PC-3 (cell line): ENCODE data around the gene TTC28. TPM values are rescaled to one million over a fixed set of nuclear protein-coding genes. Genes with fewer than 3 reads are reported as not detected.
"Not testable (repeated sequence)": the region's sequence is repeated elsewhere in the genome, so short reads cannot be mapped to it uniquely, and the experiment has no call there.

Experiments used
- ATAC-seq: fragments of 200-7000 bp; cut with Tn5 transposase; 2 replicates; pipeline ENCODE4 v1.9.1; 2020; ENCODE audit warnings: mild to moderate bottlenecking, moderate library complexity
- BruUV-seq: library from RNA; stranded (reverse); fragments of 400-500 nt; replicated peaks from 2 replicates; lab custom pipeline; 2021; lab: Mats Ljungman, UMichigan
- CTCF ChIA-PET: fragments of 300-600 bp; sonication (Branson Sonifier 250); formaldehyde crosslinking; loops from one replicate; lab custom pipeline; 2022; ENCODE audit warnings: antibody characterized with exemption; lab: Charles Lee
- POLR2A ChIA-PET: fragments of 300-600 bp; sonication (Branson Sonifier 250); formaldehyde crosslinking; loops from one replicate; lab custom pipeline; 2022; ENCODE audit warnings: antibody characterized with exemption; ENCODE audit not compliant: unreplicated experiment; lab: Charles Lee
- DNase-seq: peaks from one replicate; pipeline ENCODE4 v3.0.0-alpha.2; 2015
- H2AFZ ChIP-seq: fragments of 300-600 bp; sonication (generic); 2 replicates; pipeline ENCODE4 v1.6.0; 2016; ENCODE audit warnings: antibody characterized with exemption, low read length
- H3F3A ChIP-seq: fragments of 300-600 bp; sonication (generic); one replicate; pipeline ENCODE4 v1.6.0; 2017; ENCODE audit warnings: antibody characterized with exemption, low read length, control low read depth, mild to moderate bottlenecking; ENCODE audit not compliant: unreplicated experiment
- H3K27ac ChIP-seq: fragments of 300-600 bp; sonication (generic); 2 replicates; pipeline ENCODE4 v1.5.1; 2016; ENCODE audit warnings: mild to moderate bottlenecking, low read length
- H3K27me3 ChIP-seq: fragments of 300-600 bp; sonication (generic); 2 replicates; pipeline ENCODE4 v1.6.1; 2016; ENCODE audit warnings: low read length, mixed read lengths
- H3K36me3 ChIP-seq: fragments of 300-600 bp; sonication (generic); 2 replicates; pipeline ENCODE4 v1.6.1; 2016; ENCODE audit warnings: low read depth, mixed run types, low read length, mixed read lengths
- H3K4me1 ChIP-seq: fragments of 300-600 bp; sonication (generic); 2 replicates; pipeline ENCODE4 v1.5.1; 2016; ENCODE audit warnings: low read length; ENCODE audit not compliant: insufficient read depth
- H3K4me2 ChIP-seq: fragments of 300-600 bp; sonication (generic); 2 replicates; pipeline ENCODE4 v1.6.0; 2016; ENCODE audit warnings: low read length
- H3K4me3 ChIP-seq: fragments of 300-600 bp; sonication (generic); 2 replicates; pipeline ENCODE4 v1.5.1; 2016; ENCODE audit warnings: mild to moderate bottlenecking, low read length, mixed read lengths
- H3K79me2 ChIP-seq: fragments of 300-600 bp; sonication (generic); 2 replicates; pipeline ENCODE4 v1.6.1; 2017; ENCODE audit warnings: low read length, mixed read lengths
- H3K9ac ChIP-seq: fragments of 300-600 bp; sonication (generic); 2 replicates; pipeline ENCODE4 v1.6.0; 2016; ENCODE audit warnings: mild to moderate bottlenecking, low read length
- H3K9me2 ChIP-seq: fragments of 300-600 bp; sonication (generic); replicated peaks from 2 replicates; pipeline ENCODE4 v1.6.1; 2016; ENCODE audit warnings: mixed run types, low read length, mixed read lengths
- H3K9me3 ChIP-seq: fragments of 300-600 bp; sonication (generic); 2 replicates; pipeline ENCODE4 v1.6.1; 2016; ENCODE audit warnings: low read length, mixed read lengths
- H4K20me1 ChIP-seq: fragments of 300-600 bp; sonication (generic); 2 replicates; pipeline ENCODE4 v1.6.1; 2016; ENCODE audit warnings: low read length, mixed read lengths
- EZH2 ChIP-seq: fragments of 300-600 bp; sonication (generic); IDR thresholded peaks from one replicate; pipeline ENCODE4 v1.6.1; 2017; ENCODE audit warnings: antibody characterized with exemption, mild to moderate bottlenecking, low read length; ENCODE audit not compliant: unreplicated experiment
- EZH2phosphoT487 ChIP-seq: fragments of 300-600 bp; sonication (generic); IDR thresholded peaks from 2 replicates; pipeline ENCODE4 v1.6.1; 2018; ENCODE audit warnings: mild to moderate bottlenecking, antibody characterized with exemption, low read length, borderline replicate concordance
- intact Hi-C: fragments of 100-400 bp; cut with micrococcal nuclease; formaldehyde crosslinking; loops from 2 replicates; pipeline ENCODE4 v1.9.0; 2023
- total RNA-seq: library from RNA; depleted of rRNA; stranded (reverse); fragments of >200 nt; gene quantifications from 2 replicates; pipeline ENCODE4 v1.2.3, GENCODE V29; 2014
- TF ChIP-seq, protein P1 (sequence below): fragments of 300-600 bp; sonication (generic); conservative IDR thresholded peaks from 2 replicates; pipeline ENCODE4 v1.5.1; 2017; ENCODE audit warnings: antibody characterized with exemption, low read depth, mild to moderate bottlenecking, low read length

Gene TTC28
- total RNA-seq, 1 experiment from 2014 or later: 6.3 TPM

DNA sequence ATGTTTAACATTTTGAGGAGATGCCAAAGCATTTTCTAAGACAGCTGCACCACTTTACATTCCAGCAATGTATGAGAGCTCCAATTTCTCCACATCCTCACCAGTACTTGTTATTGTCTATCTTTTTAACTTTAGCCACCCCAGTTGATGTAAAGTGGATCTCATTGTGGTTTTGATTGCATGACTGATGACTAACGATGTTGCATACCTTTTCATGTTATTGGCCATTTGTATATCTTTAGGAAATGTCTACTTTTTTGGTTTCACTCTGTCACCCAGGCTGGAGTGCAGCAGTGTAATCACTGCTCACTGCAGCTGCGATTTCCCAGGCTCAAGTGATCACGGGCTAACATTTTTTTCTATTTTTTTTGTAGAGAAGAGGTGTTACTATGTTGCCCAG lies 8.9 kb downstream of the TTC28 start:
- H3K9ac ChIP-seq: no peak overlapping the region
- no peaks in the 10 kb centered on the region for H3F3A ChIP-seq
- H3K9me2 ChIP-seq: no peaks in the 10 kb centered on the region
- DNase-seq (peak; percentile 16), ATAC-seq (no peak)
- no peak overlapping the region for H2AFZ ChIP-seq
- intact Hi-C loops: no loop called here
- ChIA-PET CTCF (no interaction called here), POLR2A (no interaction called here)
- no peaks in the 10 kb centered on the region for H3K27me3 ChIP-seq
- H3K4me3 ChIP-seq: no peak overlapping the region
- H4K20me1 ChIP-seq: no peaks in the 10 kb centered on the region
- TF ChIP-seq, protein P1, sequence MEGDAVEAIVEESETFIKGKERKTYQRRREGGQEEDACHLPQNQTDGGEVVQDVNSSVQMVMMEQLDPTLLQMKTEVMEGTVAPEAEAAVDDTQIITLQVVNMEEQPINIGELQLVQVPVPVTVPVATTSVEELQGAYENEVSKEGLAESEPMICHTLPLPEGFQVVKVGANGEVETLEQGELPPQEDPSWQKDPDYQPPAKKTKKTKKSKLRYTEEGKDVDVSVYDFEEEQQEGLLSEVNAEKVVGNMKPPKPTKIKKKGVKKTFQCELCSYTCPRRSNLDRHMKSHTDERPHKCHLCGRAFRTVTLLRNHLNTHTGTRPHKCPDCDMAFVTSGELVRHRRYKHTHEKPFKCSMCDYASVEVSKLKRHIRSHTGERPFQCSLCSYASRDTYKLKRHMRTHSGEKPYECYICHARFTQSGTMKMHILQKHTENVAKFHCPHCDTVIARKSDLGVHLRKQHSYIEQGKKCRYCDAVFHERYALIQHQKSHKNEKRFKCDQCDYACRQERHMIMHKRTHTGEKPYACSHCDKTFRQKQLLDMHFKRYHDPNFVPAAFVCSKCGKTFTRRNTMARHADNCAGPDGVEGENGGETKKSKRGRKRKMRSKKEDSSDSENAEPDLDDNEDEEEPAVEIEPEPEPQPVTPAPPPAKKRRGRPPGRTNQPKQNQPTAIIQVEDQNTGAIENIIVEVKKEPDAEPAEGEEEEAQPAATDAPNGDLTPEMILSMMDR: no peak
- peaks cover 4% of the 10 kb centered on the region; the same call in 1 of the 2 replicates for H3K4me1 ChIP-seq
- no peaks in the 10 kb centered on the region for H3K36me3 ChIP-seq
- no peak overlapping the region for H3K27ac ChIP-seq
- H3K4me2 ChIP-seq: no peak overlapping the region
- no TSS peak for BruUV-seq
- H3K79me2 ChIP-seq: no peaks in the 10 kb centered on the region
- no peaks in the 10 kb centered on the region for H3K9me3 ChIP-seq

DNA sequence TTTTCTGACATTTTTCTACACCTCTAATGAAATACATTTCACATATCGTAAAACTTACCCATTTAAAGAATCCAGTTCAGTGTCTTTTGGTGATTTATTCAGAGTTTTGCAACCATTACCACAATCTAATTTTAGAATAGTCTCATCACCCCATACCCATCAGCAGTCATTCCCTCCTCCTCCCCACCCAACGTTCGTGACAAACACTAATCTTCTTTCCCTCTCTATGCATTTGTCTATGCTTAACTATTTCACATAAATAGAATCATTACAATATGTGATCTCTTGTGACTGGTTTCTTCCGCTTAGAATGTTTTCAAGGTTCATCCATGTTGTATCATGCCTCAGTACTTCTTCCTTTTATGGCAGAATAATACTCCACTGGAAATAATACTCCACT lies 9.5 kb downstream of the TTC28 start:
- ATAC-seq: no peak
- no peaks in the 10 kb centered on the region for H3K9me2 ChIP-seq
- H3K4me2 ChIP-seq: no peak overlapping the region
- H3K27ac ChIP-seq: no peak overlapping the region
- no peaks in the 10 kb centered on the region for H3K36me3 ChIP-seq
- no peak overlapping the region for H3K4me3 ChIP-seq
- no peaks in the 10 kb centered on the region for H3K9me3 ChIP-seq
- ChIA-PET CTCF (no interaction called here), POLR2A (no interaction called here)
- H3K4me1 ChIP-seq: peaks cover 4% of the 10 kb centered on the region; the same call in 1 of the 2 replicates
- no peaks in the 10 kb centered on the region for H3F3A ChIP-seq
- TF ChIP-seq EZH2 (no peak), EZH2phosphoT487 (no peak)
- TF ChIP-seq, protein P1: no peak
- no TSS peak for BruUV-seq
- H3K27me3 ChIP-seq: no peaks in the 10 kb centered on the region
- intact Hi-C loops: no loop called here
- no peaks in the 10 kb centered on the region for H3K79me2 ChIP-seq
- no peak overlapping the region for H3K9ac ChIP-seq
- no peaks in the 10 kb centered on the region for H4K20me1 ChIP-seq
- H2AFZ ChIP-seq: no peak overlapping the region
- no peak for DNase-seq

DNA sequence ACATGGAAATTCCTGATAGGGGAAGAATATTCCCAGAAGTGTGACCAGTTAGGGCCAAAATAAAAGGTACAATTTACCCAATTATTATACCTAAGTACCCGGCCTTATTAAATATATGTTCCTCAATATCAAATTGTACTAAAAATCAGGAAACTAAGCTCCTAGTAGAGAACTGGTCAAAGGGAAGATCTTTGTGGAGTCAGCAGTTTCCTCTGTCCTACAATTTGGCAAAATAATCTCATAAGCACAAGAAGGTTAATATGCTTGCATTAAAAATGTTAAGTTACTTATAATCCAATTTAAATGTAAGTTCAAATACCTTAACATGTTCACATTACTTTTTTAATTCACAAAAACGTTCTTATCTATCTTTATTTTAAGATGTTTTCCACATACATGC lies 10.3 kb downstream of the TTC28 start:
- Histone ChIP-seq H3K9me2 (no peaks in the 10 kb centered on the region), H4K20me1 (no peaks in the 10 kb centered on the region), H3K9ac (no peak overlapping the region), H3K4me1 (peaks cover 4% of the 10 kb centered on the region; the same call in 1 of the 2 replicates), H3K36me3 (no peaks in the 10 kb centered on the region), H3K9me3 (no peaks in the 10 kb centered on the region), H3K4me2 (no peak overlapping the region), H3K27ac (no peak overlapping the region), H3K4me3 (no peak overlapping the region), H3K79me2 (no peaks in the 10 kb centered on the region), H2AFZ (no peak overlapping the region), H3F3A (no peaks in the 10 kb centered on the region), H3K27me3 (no peaks in the 10 kb centered on the region)
- CTCF ChIA-PET: no interaction called here
- DNase-seq (no peak), ATAC-seq (no peak)
- intact Hi-C loops: no loop called here
- TF ChIP-seq, protein P1: no peak
- no peak for TF ChIP-seq EZH2
- no peak for TF ChIP-seq EZH2phosphoT487
- BruUV-seq: no TSS peak
- POLR2A ChIA-PET: no interaction called here

DNA sequence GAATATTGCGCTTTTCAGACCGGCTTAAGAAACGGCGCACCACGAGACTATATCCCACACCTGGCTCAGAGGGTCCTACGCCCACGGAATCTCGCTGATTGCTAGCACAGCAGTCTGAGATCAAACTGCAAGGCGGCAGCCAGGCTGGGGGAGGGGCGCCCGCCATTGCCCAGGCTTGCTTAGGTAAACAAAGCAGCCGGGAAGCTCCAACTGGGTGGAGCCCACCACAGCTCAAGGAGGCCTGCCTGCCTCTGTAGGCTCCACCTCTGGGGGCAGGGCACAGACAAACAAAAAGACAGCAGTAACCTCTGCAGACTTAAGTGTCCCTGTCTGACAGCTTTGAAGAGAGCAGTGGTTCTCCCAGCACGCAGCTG lies 16.1 kb downstream of the TTC28 start:
- H3K4me1 ChIP-seq, H4K20me1 ChIP-seq, H3K4me3 ChIP-seq, CTCF ChIA-PET, BruUV-seq, intact Hi-C loops, ATAC-seq, H2AFZ ChIP-seq, H3K4me2 ChIP-seq, H3K36me3 ChIP-seq, H3K9ac ChIP-seq, H3K9me3 ChIP-seq, H3K27ac ChIP-seq, H3K27me3 ChIP-seq, H3K79me2 ChIP-seq, H3K9me2 ChIP-seq, POLR2A ChIA-PET, DNase-seq, H3F3A ChIP-seq: not testable (repeated sequence)
